ENCODE data around the gene ACD. TPM values are rescaled to one million over a fixed set of nuclear protein-coding genes. Genes with fewer than 3 reads are reported as not detected.
A peak's percentile ranks its signal among the peaks of the same experiment; 100 is the strongest.

The ACD gene
- total RNA-seq, 6 experiments from 2014 or later: 4.0 to 8.2 (median 5.9) TPM

DNA sequence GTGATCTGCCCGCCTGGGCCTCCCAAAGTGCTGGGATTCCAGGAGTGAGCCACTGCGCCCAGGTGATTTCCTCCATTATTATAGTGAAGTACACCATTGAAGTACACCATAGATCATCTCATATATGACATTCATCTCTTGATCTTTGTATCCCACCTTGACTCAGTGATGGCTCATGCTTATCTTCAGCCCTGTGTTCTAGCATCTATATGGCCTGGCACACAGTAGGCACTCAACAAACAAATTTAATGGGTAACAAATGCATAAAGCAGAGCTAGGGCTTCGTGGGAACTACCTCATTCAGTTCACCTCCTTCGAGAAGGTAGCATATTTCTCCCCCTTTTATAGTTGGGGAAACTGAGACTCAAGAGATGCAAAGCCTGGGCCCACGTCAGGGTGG is 5.5 kb upstream of the ACD start:
- intact Hi-C loops (cut with DNase I): no loop called here
- H3K4me1 ChIP-seq: peaks cover 0 to 30% (median 16%) of the 10 kb centered on the region in 4 donors
- H3K27me3 ChIP-seq: no peaks in the 10 kb centered on the region
- no peaks in the 10 kb centered on the region for H3K9me3 ChIP-seq
- H3K36me3 ChIP-seq: no peaks in the 10 kb centered on the region
- DNase-seq: no peak
- no peak for ATAC-seq
- WGBS (ENCODE audit: insufficient coverage, low coverage, low lambda C conversion rate, missing lambda C conversion rate): 69% methylated on average over 5 of the region's 5 CpGs
- TF ChIP-seq POLR2A (IDR thresholded peaks at IDR 0.05): no peak
- no peak overlapping the region for H3K27ac ChIP-seq
- H3K4me3 ChIP-seq: peak overlapping the region in 1 of 3 donors; percentile 84

DNA sequence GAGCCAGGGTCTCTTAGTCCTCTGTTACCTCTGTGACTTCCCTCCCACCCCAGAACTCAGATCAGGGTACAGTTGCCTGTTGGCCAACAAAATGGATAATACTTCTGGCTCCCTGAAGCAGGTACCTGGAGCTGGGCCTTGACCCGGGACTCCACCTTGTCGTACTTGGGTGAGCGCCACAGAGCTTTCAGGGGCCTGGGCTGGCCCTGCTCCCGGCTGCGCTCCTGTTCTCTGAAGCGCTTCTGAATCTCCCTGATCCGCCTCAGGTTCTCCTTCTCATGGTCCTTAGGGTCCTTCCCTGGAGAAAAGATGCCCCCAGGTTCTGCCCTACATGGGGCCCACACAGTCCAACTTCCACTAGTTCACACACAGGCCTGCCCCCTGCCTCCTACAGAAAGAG is 4.8 kb upstream of the ACD start:
- TF ChIP-seq POLR2A (IDR thresholded peaks at IDR 0.05): no peak
- TF ChIP-seq, protein P1, sequence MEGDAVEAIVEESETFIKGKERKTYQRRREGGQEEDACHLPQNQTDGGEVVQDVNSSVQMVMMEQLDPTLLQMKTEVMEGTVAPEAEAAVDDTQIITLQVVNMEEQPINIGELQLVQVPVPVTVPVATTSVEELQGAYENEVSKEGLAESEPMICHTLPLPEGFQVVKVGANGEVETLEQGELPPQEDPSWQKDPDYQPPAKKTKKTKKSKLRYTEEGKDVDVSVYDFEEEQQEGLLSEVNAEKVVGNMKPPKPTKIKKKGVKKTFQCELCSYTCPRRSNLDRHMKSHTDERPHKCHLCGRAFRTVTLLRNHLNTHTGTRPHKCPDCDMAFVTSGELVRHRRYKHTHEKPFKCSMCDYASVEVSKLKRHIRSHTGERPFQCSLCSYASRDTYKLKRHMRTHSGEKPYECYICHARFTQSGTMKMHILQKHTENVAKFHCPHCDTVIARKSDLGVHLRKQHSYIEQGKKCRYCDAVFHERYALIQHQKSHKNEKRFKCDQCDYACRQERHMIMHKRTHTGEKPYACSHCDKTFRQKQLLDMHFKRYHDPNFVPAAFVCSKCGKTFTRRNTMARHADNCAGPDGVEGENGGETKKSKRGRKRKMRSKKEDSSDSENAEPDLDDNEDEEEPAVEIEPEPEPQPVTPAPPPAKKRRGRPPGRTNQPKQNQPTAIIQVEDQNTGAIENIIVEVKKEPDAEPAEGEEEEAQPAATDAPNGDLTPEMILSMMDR (IDR thresholded peaks at IDR 0.05): no peak
- no peaks in the 10 kb centered on the region for H3K36me3 ChIP-seq
- intact Hi-C loops (cut with DNase I): no loop called here
- peaks cover 0 to 30% (median 16%) of the 10 kb centered on the region in 4 donors for H3K4me1 ChIP-seq
- 55% methylated on average over 3 of the region's 7 CpGs for WGBS (ENCODE audit: insufficient coverage, low coverage, low lambda C conversion rate, missing lambda C conversion rate)
- no peak overlapping the region for H3K4me3 ChIP-seq
- no peaks in the 10 kb centered on the region for H3K27me3 ChIP-seq
- no peaks in the 10 kb centered on the region for H3K9me3 ChIP-seq
- H3K27ac ChIP-seq: no peak overlapping the region
- no peak for ATAC-seq
- DNase-seq: no peak

DNA sequence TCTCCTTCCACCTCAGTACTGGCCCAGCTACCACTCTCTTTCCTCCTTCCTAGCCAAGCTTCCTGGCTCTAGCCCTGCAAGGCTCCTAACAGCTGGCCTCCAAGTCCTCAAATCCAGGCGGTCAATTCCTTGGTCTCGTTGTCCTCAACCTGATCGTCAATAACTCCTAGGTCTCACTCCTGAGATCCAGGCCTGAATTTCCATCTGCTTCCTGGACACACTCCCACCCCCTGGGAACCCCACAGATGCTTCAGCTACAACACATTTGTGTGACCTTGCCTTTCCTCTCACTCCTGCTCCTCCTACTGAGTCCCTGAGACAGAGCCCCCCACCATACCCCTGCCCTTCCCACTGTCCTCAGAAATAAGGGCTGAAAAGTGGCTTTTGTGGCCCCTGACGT is 4.2 kb upstream of the ACD start:
- DNase-seq (no peak), ATAC-seq (no peak)
- Histone ChIP-seq H3K27me3 (no peaks in the 10 kb centered on the region), H3K4me3 (no peak overlapping the region), H3K27ac (no peak overlapping the region), H3K9me3 (no peaks in the 10 kb centered on the region), H3K4me1 (peaks cover 0 to 35% (median 16%) of the 10 kb centered on the region in 4 donors), H3K36me3 (no peaks in the 10 kb centered on the region)
- TF ChIP-seq POLR2A (IDR thresholded peaks at IDR 0.05): no peak
- TF ChIP-seq, protein P1 (IDR thresholded peaks at IDR 0.05): no peak
- intact Hi-C loops (cut with DNase I): no loop called here
- 86% methylated on average over 4 of the region's 4 CpGs for WGBS (ENCODE audit: insufficient coverage, low coverage, low lambda C conversion rate, missing lambda C conversion rate)

DNA sequence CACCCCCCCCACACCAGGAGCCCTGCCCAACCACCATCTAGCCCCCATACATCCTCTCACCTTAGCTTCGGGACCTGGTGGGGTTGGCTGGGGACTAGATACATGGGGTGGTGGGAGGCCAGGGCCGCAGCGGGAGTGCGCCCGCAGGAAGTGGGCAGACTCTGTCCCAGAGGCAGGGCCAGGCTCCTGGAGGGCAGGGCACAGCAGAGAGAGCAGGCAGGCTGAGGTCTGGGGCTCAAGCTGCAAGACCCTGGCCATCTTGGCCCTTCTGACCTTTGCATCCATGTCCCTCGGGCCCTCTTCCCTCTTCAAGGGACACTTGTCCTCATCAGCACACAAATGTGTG is 3.8 kb upstream of the ACD start:
- WGBS (ENCODE audit: insufficient coverage, low coverage, low lambda C conversion rate, missing lambda C conversion rate): no CpG with 5 or more reads among the region's 6 CpGs
- Histone ChIP-seq H3K9me3 (no peaks in the 10 kb centered on the region), H3K27me3 (no peaks in the 10 kb centered on the region), H3K27ac (no peak overlapping the region), H3K4me1 (peaks cover 0 to 36% (median 16%) of the 10 kb centered on the region in 4 donors), H3K36me3 (no peaks in the 10 kb centered on the region), H3K4me3 (no peak overlapping the region)
- intact Hi-C loops (cut with DNase I): no loop called here
- ATAC-seq (no peak), DNase-seq (no peak)
- no peak for TF ChIP-seq POLR2A (IDR thresholded peaks at IDR 0.05)
- TF ChIP-seq, protein P1 (IDR thresholded peaks at IDR 0.05): no peak

DNA sequence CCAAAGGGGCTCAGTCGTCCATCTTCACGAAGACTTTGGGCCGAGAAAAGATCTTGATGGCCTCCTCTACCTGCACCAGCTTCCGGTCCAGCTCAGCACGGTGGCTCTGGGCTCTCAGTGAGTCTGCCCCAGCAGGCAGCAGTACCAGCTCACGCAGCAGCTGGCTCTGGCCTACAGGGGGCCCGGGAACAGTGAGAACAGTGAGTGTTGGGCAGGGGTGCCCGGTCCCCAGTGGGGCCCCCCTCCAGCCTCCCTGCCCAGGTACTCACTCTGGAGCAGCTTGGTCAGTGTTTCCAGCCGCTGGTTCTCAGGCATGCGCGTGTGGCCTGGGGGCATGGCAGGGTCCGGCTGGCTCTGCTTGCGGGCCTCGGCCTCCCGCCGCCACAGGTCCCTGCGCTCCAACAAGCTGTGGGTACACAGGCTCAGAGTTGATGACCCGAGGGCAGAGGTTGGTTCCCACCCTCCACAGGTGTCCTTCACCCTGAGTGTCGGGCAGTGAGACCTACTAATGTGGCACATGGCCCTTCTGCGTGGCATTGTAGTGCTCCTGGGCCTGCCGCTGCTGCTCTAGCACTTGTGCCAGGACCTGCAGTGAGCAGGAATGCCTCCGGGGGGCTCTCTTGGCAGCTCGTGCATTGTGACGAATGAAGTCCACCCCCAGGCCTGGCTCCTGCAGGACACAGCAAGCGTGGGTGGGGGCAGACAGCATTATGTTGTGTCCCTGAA is 3.3 kb upstream of the ACD start:
- Histone ChIP-seq H3K4me3 (no peak overlapping the region), H3K36me3 (no peaks in the 10 kb centered on the region), H3K4me1 (peaks cover 0 to 31% (median 14%) of the 10 kb centered on the region in 4 donors), H3K27ac (peak overlapping the region in 1 of 3 donors; percentile 47), H3K27me3 (no peaks in the 10 kb centered on the region), H3K9me3 (no peaks in the 10 kb centered on the region)
- TF ChIP-seq, protein P1 (IDR thresholded peaks at IDR 0.05): peak in 2 of 4 donors; percentile 11 to 28
- no peak for TF ChIP-seq POLR2A (IDR thresholded peaks at IDR 0.05)
- DNase-seq (peak in 2 of 3 donors; percentile 77 to 82), ATAC-seq (peak in 1 of 4 donors; percentile 0)
- WGBS (ENCODE audit: insufficient coverage, low coverage, low lambda C conversion rate, missing lambda C conversion rate): 20% methylated on average over 1 of the region's 25 CpGs
- intact Hi-C loops (cut with DNase I): no loop called here
